HuH-7.5 (cell line): ENCODE results near the gene CLMN.

Experiments
- DNase-seq: peaks from one replicate; pipeline ENCODE4 v3.0.0; 2011; ENCODE audit warnings: low spot score

The CLMN gene

DNA sequence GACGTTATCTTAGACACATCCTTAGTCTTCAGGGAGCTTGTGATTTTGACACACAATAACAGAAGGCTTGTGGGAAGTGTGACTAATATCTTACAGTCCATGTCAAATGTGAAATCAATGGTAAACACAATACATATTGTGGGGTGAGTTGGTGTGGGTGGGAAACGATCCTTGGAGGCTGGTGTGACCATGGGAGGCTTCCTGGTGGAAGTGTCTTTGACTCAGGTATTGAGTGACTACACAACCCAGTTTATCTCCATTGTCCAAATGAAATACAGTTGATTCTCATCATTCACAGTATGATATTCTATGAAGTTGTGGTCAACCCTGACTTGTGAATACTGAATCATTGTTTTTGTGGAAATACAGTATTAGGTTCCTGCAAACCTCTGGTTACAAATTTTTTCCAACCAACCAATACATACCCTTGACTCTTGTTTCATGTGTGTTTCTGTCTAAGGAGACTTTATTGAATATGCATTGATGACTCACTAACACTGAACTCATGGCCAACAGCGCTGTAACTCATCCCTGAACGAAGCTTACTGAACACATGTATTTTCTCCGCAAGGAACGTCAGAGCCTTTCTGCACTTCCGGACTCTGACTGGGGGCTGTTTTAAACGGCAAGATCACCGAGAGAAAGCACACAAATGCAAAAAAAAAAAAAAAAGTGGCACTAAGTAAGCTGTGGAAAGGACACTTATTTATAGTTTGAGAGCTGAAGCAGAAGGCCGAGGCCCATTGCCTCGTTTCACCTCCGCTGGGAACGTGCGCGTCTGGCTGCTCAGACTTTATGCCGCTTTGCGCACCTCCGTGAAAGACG, 59.0 kb downstream of the CLMN start:
- DNase-seq = no peak

DNA sequence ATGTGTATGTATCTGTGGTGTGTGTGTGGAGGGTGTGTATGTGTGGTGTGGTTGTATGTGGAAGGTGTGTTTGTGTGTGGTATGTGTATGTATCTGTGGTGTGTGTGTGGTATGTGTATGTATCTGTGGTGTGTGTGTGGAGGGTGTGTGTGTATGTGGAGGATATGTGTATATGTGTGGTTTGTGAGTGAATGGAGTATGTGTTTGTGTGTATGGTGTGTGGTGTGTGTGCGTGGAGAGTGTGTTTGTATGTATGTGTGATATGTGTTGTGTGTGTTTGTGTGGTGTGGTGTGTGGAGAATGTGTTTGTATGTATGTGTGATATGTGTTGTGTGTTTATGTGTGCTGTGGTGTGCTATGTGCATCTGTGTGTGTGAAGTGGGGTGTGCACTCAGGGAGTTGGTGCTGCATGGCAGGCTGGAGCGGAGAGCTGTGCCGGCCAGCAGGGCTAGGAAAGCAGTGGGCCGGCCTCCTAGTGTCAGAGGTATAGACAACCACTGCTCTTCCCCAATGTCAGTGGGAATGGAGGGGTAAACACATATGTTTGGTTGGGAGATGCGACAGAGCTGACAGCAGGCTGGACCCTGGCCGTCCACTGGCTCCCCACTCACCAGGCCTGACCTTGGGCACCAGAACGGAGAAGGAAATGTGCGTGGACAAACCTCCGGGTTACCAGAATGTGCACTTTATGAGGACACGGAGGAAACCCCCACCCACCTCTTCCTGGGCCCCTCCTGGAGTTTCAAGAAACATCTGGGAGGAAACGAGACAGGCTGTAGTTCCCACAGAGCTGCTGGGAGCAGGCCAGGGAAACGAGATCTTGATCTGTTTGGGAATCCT, 60.7 kb downstream of the CLMN start:
- no peak for DNase-seq

DNA sequence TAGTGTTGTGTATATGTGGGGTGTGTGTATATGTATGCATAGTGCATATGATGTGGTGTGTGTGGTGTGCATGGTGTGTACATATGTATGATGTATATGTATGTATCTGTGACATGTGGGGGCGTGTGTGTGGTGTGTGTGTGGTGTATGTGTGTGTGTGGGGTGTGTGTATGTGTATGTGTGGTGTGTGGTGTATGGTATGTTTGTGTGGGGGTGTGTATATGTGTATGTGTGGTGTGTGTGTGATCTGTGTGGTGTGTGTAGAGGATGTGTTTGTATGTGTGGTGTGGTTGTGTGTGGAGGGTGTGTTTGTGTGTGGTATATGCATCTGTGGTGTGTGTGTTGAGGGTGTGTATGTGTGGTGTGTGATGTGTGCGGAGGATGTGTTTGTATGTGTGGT, 61.6 kb downstream of the CLMN start:
- DNase-seq = no peak

DNA sequence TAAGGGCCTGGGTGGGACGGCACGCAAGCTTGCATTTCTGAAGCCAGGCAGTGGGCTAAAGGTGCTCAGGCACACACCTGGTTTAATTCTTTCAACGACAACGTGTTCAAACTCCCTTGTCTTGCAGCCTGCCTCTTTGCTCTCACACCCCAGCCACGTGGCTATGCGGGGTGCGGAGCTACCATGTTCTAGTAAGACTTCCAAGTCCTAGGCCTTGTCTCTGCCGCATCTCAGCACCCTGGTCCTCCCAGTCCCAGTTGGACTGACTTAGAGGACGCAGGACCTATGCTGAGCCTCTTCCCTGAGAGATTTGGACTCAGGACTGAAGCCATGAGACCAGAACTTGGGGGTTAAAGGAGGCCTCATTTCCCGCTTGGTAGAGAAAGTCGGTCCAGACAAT, 62.2 kb downstream of the CLMN start:
- no peak for DNase-seq

DNA sequence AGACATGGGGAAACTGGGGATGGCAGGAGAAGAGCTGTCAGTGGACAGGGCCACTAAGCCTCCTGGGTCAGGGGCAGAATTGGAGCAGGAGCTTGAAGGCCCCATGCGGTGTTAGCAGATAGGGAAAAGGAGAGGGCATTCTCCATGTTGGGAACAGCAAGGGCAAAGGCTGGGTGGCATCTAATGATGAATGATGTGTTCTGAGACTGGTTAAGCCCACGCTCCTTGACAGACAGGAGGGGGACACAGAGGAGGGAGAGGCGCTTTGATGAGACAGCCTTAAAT, 63.0 kb downstream of the CLMN start:
- DNase-seq = no peak

DNA sequence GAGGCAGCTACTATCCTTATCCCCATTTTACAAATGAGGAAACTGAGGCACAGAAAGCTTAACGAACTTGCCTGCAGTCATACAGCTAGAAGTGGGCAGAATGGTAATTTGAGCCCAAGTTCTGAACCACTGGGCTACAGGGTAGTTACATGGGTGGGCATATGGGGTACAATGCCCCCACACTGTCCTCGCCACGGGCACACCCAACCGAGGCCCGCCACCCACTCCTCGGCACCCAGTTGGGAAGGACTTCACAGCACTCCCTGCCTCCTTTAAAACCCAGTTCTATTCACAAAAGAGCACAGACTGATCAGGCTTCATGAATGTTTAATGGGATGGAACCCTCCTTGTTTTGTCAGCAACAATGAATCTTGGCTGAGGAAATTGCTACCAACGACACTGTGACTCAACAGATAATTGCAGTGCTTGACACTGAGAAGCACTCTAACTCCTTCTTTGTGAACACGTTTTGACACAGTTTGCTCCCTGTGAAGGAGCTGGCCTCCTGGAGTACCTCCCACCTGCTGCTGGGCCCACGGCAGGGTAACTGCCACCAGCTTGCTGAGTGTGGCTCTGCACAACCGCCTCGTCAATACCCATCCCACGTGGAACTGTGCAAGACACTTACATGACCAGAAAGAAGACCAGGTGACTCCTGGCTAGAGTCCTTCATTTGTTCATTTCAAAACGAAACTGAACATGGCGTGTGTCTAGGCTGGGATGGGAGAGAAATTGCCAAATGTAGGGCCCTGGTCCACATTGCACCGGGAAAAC, 63.5 kb downstream of the CLMN start:
- DNase-seq = no peak

DNA sequence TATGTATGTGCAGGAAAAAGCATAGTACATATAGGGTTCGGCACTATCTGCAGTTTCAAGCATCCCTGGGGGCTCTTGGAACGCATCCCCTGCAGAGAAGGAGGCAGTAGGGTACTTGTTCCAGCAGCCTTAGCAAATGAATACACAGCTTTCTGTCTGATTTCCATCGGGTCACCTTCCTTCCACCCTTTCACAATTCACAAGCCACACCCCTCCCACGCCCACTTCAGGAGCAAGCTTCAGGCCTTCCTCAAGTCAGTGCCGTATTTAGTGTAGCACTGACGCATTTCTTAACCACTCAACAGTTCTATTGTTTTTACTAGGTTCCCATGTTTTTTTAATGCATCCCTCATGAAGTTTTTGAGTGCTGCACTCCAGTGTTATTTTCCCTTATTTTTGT, 64.2 kb downstream of the CLMN start:
- DNase-seq = peak; percentile 48

DNA sequence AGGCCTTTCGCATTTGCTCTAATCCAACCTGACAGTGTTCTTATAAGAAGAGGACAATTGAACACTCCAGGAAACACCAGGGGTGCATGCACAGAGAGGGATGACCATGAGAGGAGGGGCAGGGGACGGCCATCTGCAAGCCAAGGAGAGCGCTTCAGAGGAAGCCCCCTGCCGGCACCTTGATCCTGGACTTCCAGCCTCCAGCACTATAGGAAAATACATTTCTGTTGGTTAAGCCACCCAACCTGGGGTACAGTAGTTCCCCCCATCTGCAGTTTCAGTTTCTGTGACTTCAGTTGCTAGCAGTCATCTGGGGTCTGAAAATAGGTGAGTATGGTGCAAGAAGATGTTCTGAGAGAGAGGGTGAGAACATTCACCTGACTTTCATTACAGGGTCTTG, 64.7 kb downstream of the CLMN start:
- no peak for DNase-seq

DNA sequence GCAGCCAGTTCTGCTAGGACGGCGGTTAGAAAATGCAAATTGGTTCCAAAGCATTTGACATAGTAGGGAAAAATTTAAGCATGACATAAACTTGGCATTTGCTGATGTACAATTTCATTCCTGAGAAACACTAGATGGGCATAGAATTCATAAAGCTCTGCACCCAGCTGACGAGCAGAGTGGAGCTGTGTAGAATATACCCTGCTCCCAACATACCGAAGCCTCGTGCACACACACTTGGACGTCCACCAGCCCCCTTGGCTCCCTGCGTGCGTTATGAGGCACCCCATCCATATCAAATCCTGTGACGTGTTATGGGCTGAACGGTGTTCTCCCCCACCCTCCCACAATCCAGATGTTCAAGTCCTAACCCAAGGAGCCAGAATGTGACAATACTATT, 65.4 kb downstream of the CLMN start:
- DNase-seq = no peak

DNA sequence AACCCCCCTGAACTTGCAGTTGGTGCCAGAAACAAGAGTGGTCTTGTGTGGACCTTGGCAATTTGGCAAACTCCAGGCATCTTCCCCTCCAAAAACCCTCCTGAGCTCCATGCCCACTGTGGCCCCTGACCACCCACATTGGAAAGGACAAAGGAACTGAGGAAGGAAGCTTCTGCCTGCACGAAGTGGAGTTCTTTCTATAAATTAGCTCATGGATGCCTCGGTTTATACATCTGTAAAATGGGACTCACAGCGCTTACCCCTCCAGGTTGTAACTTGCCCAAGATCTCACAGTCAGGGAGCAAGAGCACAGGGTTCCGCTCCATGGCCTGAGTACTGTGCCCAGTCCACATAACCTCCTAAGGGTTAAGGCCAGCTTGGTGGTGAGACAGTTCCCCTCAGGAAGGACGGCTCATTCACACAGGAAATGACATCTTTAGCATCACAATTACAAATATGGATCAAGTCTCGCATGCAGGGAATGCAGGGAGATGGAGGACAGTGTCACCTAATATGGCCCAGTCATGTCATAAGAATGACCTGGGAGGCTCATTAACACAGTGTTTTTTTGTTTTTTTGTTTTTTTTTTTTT, 66.6 kb downstream of the CLMN start:
- DNase-seq = no peak

DNA sequence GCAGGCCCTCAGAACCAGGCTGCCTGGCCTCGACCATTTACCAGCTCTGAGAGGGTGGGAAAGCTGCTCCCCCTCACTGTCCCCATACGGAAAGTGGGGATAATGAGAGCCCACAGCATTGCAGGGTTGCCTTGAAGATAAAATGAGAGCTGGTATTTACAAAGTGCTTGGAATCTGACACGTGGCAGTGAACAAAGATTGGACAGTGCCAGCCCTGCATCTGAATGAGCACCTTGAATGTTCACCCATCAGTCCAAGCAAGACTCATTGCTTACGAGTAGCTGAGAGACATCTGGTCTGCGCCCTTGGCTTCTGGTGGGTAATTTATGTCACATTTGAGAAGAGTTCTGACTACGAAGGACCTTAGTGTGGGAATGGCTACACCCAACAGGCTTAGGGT, 67.5 kb downstream of the CLMN start:
- no peak for DNase-seq

DNA sequence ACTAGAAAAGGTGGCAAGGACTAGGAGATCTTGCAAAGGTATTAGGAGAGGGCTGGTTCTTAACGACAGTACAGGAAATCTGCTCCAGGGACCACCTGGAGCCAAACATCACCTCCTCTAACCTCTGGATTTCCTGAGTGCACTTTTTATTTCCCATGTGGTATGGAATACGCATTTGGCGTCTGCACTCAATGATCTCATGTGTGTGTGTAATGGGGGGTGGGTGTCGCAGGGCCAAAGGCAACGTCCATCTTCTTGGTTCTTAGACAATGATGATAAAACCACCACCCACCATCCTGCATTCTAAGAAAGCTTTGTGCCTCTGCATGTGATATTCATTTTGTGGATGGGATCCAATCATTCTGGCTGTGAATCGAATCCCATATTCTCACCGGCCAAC, 68.8 kb downstream of the CLMN start:
- no peak for DNase-seq

DNA sequence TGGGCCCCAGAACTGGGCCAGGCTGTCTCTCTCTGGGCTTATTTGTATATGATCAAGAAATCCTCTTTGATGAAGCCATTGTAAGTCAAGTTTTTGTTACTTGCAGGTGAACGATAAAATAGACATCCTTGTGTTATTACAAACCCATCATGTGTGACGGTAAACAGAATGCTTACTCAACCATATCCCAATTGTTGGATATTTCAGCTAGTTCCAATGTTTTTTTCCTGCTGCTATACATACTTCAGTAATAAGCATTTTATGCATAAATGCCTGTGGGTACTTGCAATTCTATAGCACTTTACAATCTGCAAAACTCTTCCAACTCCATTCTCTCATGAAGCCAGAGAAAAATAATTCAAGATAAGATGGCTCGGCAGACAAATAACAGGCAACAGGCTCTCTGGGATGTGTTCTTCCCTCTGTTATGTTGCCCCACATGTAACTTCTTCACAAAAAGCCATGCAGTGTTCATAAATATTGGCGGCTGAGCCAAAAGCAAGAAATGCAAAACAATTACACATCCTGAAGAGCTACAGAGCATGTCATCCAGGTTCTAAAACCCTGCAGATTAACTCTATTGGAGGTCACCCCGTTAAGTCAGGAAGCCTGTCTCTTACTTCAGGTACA, 69.5 kb downstream of the CLMN start:
- no peak for DNase-seq

DNA sequence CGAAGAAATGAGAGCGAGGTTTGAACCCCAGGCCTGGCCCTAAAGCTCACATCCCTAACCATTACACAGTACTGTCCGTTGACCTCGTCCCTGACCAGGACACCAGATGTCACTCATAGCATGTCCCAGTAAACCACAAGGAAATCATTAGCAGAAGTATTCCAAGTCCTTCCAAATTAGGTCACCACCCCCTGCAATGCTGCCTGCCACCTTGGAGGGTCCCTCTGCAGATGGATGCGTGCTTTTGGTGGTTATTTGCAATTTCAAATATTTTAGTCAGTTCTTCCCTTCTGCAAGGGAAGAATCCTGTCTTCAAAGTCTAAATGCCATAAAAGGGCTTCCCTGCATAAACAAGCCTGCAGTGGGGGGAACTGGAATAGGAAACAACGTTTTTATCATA, 71.3 kb downstream of the CLMN start:
- DNase-seq = no peak

DNA sequence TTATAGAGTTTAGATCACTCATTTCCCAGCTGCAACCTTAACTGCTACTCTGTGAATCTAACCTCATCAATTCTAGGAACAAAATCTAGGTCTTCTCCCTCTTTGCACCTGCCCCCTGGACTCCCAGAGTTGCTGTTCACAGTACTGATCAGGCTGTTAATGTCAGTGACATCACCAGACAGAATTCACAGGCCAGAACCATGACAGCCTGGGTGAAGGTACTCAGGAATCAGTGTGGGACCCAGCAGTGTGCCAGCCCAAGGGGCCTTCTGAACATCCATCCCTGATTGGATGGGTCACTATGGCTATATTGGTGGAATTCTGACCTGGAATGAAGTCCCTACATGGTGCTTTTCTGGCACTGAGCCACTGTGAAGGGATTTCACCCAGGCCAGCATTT, 72.8 kb downstream of the CLMN start:
- DNase-seq = no peak

DNA sequence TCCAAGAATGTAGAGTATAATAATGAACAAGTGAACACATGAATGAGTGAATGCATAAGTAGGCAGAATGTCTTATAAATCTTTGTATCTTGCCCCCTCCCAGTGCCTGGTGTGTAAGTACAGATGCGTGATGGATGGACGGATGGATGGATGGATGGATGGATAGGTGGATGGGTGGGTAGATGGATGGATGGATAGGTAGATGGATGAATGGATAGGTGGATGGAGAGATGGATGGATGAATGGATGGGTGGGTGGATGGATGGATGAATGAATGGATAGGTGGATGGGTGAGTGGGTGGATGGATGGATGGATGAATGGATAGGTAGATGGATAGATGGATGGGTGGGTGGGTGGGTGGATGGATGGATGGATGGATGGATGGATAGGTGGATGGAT, 74.4 kb downstream of the CLMN start:
- no peak for DNase-seq

DNA sequence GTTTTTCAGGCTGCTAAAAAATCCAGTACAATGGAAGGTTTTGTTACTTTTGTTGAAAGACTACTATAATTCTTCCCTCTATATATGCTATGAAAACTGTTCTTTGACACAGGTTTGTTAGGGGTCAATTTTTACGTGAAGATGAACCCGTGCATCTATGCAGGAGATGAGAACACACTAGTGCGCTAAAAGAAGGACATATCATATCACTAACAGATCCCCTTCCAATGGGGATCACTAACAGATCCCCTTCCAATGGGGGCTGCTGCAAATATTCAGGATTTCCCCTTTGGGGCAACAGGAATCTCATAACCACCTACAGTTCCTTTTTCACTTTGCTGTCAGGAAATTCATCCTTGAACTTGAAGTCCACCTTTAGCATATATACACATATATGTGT, 75.1 kb downstream of the CLMN start:
- DNase-seq = no peak

DNA sequence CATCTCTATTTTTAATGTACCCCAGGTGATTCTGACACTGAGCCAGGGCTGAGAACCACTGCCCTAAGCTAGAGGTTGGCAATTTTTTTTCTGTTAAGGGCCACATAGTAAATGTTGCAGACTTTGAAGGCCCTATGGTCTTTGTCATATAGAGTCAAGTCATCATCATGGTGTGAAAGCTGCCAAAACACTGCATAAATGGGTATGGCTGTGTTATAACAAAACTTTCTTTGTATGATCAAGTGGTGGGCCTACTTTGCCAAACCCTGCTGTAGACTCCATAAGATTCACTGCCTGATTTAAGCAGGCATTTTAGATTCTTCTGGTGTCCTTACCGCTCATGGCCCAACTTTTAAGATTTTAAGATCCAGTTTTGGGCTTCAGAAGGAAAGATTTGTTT, 76.8 kb downstream of the CLMN start:
- DNase-seq = no peak

DNA sequence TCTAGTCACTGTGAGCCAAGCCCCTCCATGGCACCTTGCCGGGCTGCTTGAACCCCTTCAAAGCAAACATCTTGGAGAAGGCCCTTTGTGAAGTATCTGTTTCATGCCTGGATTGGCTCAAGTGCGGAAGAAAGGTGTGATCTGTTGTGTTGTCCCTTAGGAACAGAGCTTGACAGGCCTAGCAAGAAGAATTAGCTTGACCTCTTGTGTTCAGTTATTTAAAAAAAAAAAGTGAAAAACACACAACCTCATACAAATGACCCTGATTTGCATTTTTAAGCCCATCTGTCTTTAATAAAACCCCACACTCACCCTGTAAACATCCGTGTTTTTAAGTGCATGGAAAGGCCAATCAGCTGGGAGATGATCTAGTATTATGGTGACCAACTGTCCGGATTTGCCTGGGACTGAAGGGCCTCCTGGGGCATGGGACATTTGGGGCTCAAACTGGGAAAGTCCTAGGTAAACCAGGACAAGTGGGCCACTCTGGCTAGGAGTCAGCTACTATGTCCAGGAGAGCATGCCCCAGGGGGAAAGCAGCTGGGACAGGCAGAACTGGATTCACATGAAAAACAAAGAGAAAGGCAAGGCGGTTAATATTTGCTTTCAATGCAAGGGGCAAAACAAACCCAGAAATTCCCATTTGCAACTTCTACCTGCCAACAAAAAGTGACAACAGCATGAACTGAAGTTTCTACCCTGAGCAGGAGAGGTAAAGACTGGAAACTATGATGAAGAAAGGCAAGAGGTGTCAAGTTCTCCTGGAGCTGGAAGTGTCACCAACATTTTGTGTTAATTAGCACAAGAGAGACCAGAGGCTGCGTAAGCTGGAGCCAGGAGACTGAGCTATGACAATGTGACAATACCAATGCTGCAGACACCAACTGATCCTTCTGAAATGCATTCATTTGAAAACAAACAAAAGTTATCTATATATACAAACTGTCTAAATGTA, 78.6 kb downstream of the CLMN start:
- no peak for DNase-seq

DNA sequence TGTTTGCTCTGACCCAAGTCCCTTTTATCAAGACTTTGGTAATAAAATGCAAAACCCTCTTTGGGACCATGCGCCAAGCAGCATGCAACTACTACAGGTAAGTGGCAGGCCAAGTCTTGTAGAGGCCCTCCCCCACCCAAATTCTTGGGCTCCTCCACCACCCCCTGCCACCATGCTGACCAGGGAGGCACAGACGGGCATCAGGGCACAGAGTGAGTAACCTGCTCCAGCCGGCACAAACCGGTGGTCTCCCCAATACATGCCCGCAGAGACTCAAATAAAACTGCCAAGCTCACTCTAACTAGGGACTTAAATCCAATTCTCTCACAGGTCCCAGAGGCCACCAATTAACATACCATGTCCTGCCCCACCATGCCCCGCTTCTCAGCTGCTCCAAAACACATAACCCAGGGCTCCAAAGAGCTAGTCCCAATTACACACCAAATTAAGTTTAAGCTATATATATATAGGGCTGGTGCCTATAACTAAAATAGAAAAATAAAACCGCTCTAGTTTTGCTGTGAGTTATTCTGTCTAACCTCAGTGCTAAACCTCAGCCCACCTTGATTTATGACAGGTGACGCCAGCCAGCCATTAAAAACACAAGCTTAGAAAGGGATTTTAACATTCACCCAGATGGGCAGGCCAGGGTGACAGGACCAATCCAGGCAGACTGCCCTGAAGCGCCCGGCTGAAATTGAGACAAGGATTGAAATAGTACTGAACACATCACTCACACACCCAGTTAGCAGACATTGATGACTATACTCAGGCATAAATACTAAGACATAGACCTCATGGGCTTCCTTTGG, 81.0 kb downstream of the CLMN start:
- no peak for DNase-seq
